NT2/D1 (cell line): ENCODE data around the gene PLOD1.

Experiments used
- SUZ12 ChIP-seq: IDR thresholded peaks from 2 replicates; pipeline ENCODE4 v1.6.1; 2011; ENCODE audit not compliant: insufficient read length, insufficient read depth; ENCODE audit errors: extremely low read depth
- YY1 ChIP-seq: IDR thresholded peaks from 2 replicates; pipeline ENCODE4 v1.6.1; 2011; ENCODE audit not compliant: insufficient read length, insufficient read depth
- ZNF274 ChIP-seq: IDR thresholded peaks from 2 replicates; pipeline ENCODE4 v1.6.1; 2011; ENCODE audit warnings: mild to moderate bottlenecking, low read depth, low read length

- TF ChIP-seq SUZ12 (no peak), ZNF274 (no peak), YY1 (no peak)
These were observed 4.4 kb downstream of the PLOD1 start for GRCh38 chr1:11938722-11939526.
